GM18870 (cell line): Measurements from ENCODE around the gene THOC5.
"Not testable (repeated sequence)": the region's sequence is repeated elsewhere in the genome, so short reads cannot be mapped to it uniquely, and the experiment has no call there.

Experiments used
- ATAC-seq: cut with Tn5 transposase; IDR thresholded peaks from one replicate; pipeline ENCODE4 v1.9.1; 2021; ENCODE audit warnings: moderate library complexity; ENCODE audit not compliant: unreplicated experiment

THOC5 gene

GRCh38 chr22:29563652-29564460 is 10.3 kb upstream of the THOC5 start:
- no peak for ATAC-seq

- no peak for ATAC-seq
These were observed 6.3 kb upstream of the THOC5 start for GRCh38 chr22:29559853-29560252.

- ATAC-seq = no peak
These were observed 5.5 kb upstream of the THOC5 start for GRCh38 chr22:29559030-29559429.

GRCh38 chr22:29555065-29555644 is 1.6 kb upstream of the THOC5 start:
- no peak for ATAC-seq

- not testable (repeated sequence) for ATAC-seq
These were observed 1.2 kb downstream of the THOC5 start for GRCh38 chr22:29552357-29552756.

GRCh38 chr22:29550005-29550404 is 3.6 kb downstream of the THOC5 start:
- no peak for ATAC-seq

- ATAC-seq = not testable (repeated sequence)
These were observed 8.5 kb downstream of the THOC5 start for GRCh38 chr22:29545045-29545444.

GRCh38 chr22:29541845-29542244 is 11.7 kb downstream of the THOC5 start:
- ATAC-seq = no peak

- ATAC-seq = no peak
These were observed 14.5 kb downstream of the THOC5 start for GRCh38 chr22:29539105-29539504.

- ATAC-seq = no peak
These were observed 17.1 kb downstream of the THOC5 start for GRCh38 chr22:29536411-29536810.

- ATAC-seq = no peak
These were observed 22.1 kb downstream of the THOC5 start for GRCh38 chr22:29531419-29531818.

GRCh38 chr22:29530716-29531115 is 22.8 kb downstream of the THOC5 start:
- no peak for ATAC-seq

- ATAC-seq = no peak
These were observed 25.4 kb downstream of the THOC5 start for GRCh38 chr22:29528144-29528543.

GRCh38 chr22:29524442-29525191 is 28.9 kb downstream of the THOC5 start:
- ATAC-seq = no peak

- no peak for ATAC-seq
These were observed 29.8 kb downstream of the THOC5 start for GRCh38 chr22:29523761-29524160.

- ATAC-seq = no peak
These were observed 32.0 kb downstream of the THOC5 start for GRCh38 chr22:29521526-29521925.

GRCh38 chr22:29520851-29521250 is 32.7 kb downstream of the THOC5 start:
- no peak for ATAC-seq

- ATAC-seq = no peak
These were observed 33.6 kb downstream of the THOC5 start for GRCh38 chr22:29519996-29520395.

- no peak for ATAC-seq
These were observed 35.1 kb downstream of the THOC5 start for GRCh38 chr22:29518427-29518826.

GRCh38 chr22:29517215-29517908 is 36.2 kb downstream of the THOC5 start:
- ATAC-seq = no peak

GRCh38 chr22:29512031-29512430 is 41.5 kb downstream of the THOC5 start:
- ATAC-seq = no peak
